Liver (tissue), 9 donors: ENCODE results near the gene PNPLA1. TPM values are rescaled to one million over a fixed set of nuclear protein-coding genes. Genes with fewer than 3 reads are reported as not detected.

Source experiments
- DNase-seq: peaks from one replicate; pipeline ENCODE4 v3.0.0-alpha.2; 2017; ENCODE audit warnings: low spot score
- H3K27ac ChIP-seq, 2 donors: one replicate each; pipeline ENCODE4 v1.7.0; 2013; ENCODE audit warnings: inconsistent platforms in 2 of 2, low read length in 2 of 2, control low read depth in 1 of 2, low read depth in 1 of 2, mild to moderate bottlenecking in 1 of 2
- H3K27me3 ChIP-seq, 4 donors: one replicate each; pipeline versions ENCODE4 v1.6.1 to v1.7.0; 2013; ENCODE audit warnings: low read length in 3 of 4, inconsistent platforms in 1 of 4, mild to moderate bottlenecking in 1 of 4, moderate library complexity in 1 of 4; ENCODE audit not compliant: control insufficient read depth in 4 of 4, insufficient read depth in 4 of 4
- H3K36me3 ChIP-seq, 4 donors: one replicate each; pipeline versions ENCODE4 v1.6.1 to v1.7.0; 2013; ENCODE audit warnings: low read length in 3 of 4, mild to moderate bottlenecking in 3 of 4, low read depth in 1 of 4, moderate library complexity in 1 of 4; ENCODE audit not compliant: control insufficient read depth in 4 of 4, insufficient read depth in 3 of 4
- H3K4me1 ChIP-seq, 4 donors: one replicate each; pipeline versions ENCODE4 v1.6.1 to v1.7.0; 2013; ENCODE audit warnings: low read length in 3 of 4, mild to moderate bottlenecking in 3 of 4, moderate library complexity in 1 of 4; ENCODE audit not compliant: control insufficient read depth in 4 of 4, insufficient read depth in 4 of 4
- H3K4me3 ChIP-seq, 3 donors: one replicate each; pipeline versions ENCODE4 v1.6.1 to v1.7.0; 2013; ENCODE audit warnings: low read length in 3 of 3, control low read depth in 1 of 3, low read depth in 1 of 3, mild to moderate bottlenecking in 1 of 3
- H3K9ac ChIP-seq, 2 donors: one replicate each; pipeline ENCODE4 v1.7.0; 2013; ENCODE audit warnings: low read length in 2 of 2, mild to moderate bottlenecking in 2 of 2, moderate library complexity in 2 of 2, control low read depth in 1 of 2, low read depth in 1 of 2
- H3K9me3 ChIP-seq, 4 donors: one replicate each; pipeline versions ENCODE4 v1.6.1 to v1.7.0; 2013; ENCODE audit warnings: low read length in 3 of 4; ENCODE audit not compliant: control insufficient read depth in 4 of 4
- EGR1 ChIP-seq, 2 donors: IDR thresholded peaks; 2 replicates each; pipeline ENCODE4 v1.6.1; 2016 to 2018; ENCODE audit warnings: antibody characterized with exemption in 2 of 2, low read depth in 2 of 2
- FOXA1 ChIP-seq: IDR thresholded peaks from 2 replicates; pipeline ENCODE4 v1.6.1; 2016; ENCODE audit warnings: antibody characterized with exemption
- FOXA2 ChIP-seq: IDR thresholded peaks from 2 replicates; pipeline ENCODE4 v1.6.1; 2016; ENCODE audit warnings: antibody characterized with exemption
- GABPA ChIP-seq, 2 donors: IDR thresholded peaks in 1 of 2; conservative IDR thresholded peaks in 1 of 2; 2 replicates each; pipeline ENCODE4 v1.6.1; 2016; ENCODE audit warnings: antibody characterized with exemption in 2 of 2, mild to moderate bottlenecking in 1 of 2, moderate library complexity in 1 of 2
- HNF4A ChIP-seq, 2 donors: conservative IDR thresholded peaks; 2 replicates each; pipeline ENCODE4 v1.6.1; 2016; ENCODE audit warnings: antibody characterized with exemption in 2 of 2, mild to moderate bottlenecking in 2 of 2
- HNF4G ChIP-seq: IDR thresholded peaks from 2 replicates; pipeline ENCODE4 v1.6.1; 2016; ENCODE audit warnings: antibody characterized with exemption
- JUND ChIP-seq, 2 donors: IDR thresholded peaks; 2 replicates each; pipeline ENCODE4 v1.6.1; 2016; ENCODE audit warnings: antibody characterized with exemption in 2 of 2
- RAD21 ChIP-seq, 2 donors: IDR thresholded peaks; 2 replicates each; pipeline ENCODE4 v1.6.1; 2016; ENCODE audit warnings: antibody characterized with exemption in 2 of 2, mild to moderate bottlenecking in 2 of 2
- RXRA ChIP-seq, 2 donors: IDR thresholded peaks; 2 replicates each; pipeline ENCODE4 v1.6.1; 2017 to 2018; ENCODE audit warnings: antibody characterized with exemption in 2 of 2, mild to moderate bottlenecking in 1 of 2
- SP1 ChIP-seq: IDR thresholded peaks from 2 replicates; pipeline ENCODE4 v1.6.1; 2018; ENCODE audit warnings: antibody characterized with exemption, mild to moderate bottlenecking
- TAF1 ChIP-seq: conservative IDR thresholded peaks from 2 replicates; pipeline ENCODE4 v1.6.1; 2016; ENCODE audit warnings: antibody characterized with exemption, mild to moderate bottlenecking
- YY1 ChIP-seq: IDR thresholded peaks from 2 replicates; pipeline ENCODE4 v1.6.1; 2016; ENCODE audit warnings: antibody characterized with exemption, mild to moderate bottlenecking
- WGBS: extraction: QIAGEN DNeasy Blood & Tissue Kit; methylation state at CpG from one replicate; pipeline ENCODE4 v1.1.7; 2013; 5-methylcytosine and 5-hydroxymethylcytosine counted together
- polyA plus RNA-seq, 2 donors: library from polyadenylated mRNA; stranded (reverse) in 1 of 2; unstranded in 1 of 2; fragments of 200-250 nt in 1 of 2; fragments of >200 nt in 1 of 2; fragmentation: Nextera tagmentation in 1 of 2; extraction: Ambion mirVana in 1 of 2; gene quantifications; one replicate each; pipeline versions ENCODE4 v1.2.1 to v1.2.3, GENCODE V29; 2013 to 2015
- total RNA-seq, 2 donors: library from RNA; depleted of rRNA; stranded (reverse); fragments of >200 nt; gene quantifications; one replicate each; pipeline ENCODE4 v1.2.3, GENCODE V29; 2014
- TF ChIP-seq, protein P1 (sequence below): IDR thresholded peaks from 2 replicates; pipeline ENCODE4 v1.6.1; 2016; ENCODE audit warnings: antibody characterized with exemption
- TF ChIP-seq, protein P2 (sequence below): IDR thresholded peaks from 2 replicates; pipeline ENCODE4 v1.6.1; 2016; ENCODE audit warnings: antibody characterized with exemption
- TF ChIP-seq, protein P3 (sequence below): IDR thresholded peaks from 2 replicates; pipeline ENCODE4 v1.6.1; 2016; ENCODE audit warnings: antibody characterized with exemption
- TF ChIP-seq, protein P4 (sequence below): fragments of 150-350 bp; IDR thresholded peaks from 2 replicates; pipeline ENCODE4 v1.5.1; 2017; ENCODE audit warnings: improper control_type of control experiment, low read depth, low read length; ENCODE audit not compliant: missing input control
- TF ChIP-seq, protein P5 (sequence below): IDR thresholded peaks from 2 replicates; pipeline ENCODE4 v1.6.1; 2016; ENCODE audit warnings: antibody characterized with exemption, mild to moderate bottlenecking
- donor health status: healthy.
- donor health status: healthy.
- donor health status: healthy.
- donor health status: healthy.
- donor health status: healthy.

Gene PNPLA1
- total and polyA plus RNA-seq, 4 donors = 0.07 to 0.14 (median 0.08) TPM; not detected in 1

DNA sequence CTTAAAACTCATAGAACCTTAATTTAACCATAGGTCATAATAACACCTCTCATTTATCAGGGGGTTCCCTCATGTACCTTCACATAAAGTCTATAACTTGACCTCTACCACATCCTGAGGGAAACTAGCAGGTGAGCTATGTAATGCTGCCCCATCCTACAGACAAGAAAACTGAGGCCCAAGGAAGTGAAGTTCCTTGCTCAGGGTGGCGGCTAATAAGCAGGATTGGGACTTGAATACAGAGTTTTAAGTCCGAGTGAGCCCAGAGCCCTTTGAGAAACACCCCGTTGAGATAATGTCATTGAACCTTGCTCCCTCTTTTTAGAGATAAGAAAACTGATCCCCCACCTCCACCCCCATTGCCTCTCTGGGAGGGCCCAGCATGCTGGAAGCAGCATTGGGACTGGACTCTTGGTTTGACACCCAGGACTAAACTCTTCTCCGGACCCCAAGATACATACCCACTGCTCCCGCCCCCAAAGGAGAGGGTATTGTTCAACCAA is 66.4 kb downstream of the PNPLA1 start (continued):
- TF ChIP-seq YY1 = no peak
- TF ChIP-seq EGR1 (IDR thresholded peaks at IDR 0.05; ENCODE audit: low read depth in 2 of 2) = no peak
- TF ChIP-seq JUND (IDR thresholded peaks at IDR 0.05) = no peak
- TF ChIP-seq, protein P1, sequence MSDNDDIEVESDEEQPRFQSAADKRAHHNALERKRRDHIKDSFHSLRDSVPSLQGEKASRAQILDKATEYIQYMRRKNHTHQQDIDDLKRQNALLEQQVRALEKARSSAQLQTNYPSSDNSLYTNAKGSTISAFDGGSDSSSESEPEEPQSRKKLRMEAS = no peak
- TF ChIP-seq RXRA (IDR thresholded peaks at IDR 0.05) = no peak

DNA sequence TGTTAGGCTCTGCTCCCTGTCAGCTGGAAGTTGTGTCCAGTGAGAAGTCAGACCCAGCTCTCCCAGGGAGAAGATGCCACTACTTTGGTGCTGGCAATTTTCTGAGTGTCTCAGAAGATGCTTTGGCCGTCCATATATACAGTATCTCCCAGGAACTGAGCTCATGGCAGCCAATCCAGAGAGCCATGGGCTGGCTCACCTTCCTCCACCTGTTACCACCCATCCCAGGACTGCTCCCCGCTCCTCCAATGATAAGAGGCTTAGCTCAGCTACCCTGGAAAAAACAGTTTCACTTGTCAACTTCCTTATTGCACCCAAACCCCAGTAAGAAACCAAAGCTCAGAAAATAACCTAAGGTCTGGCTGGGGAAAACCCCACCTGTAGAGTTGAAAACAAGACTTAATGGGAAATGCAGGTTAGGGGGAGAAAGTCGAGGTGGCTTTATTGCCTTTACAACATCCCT is 67.0 kb downstream of the PNPLA1 start, which contains the start of gene BNIP5:
TSS of gene BNIP5 (minus strand) at position 110 of the 463 bp plus-strand sequence. CDS start 6,198 bp downstream, outside the sequence.
- no peaks in the 10 kb centered on the region for H3K36me3 ChIP-seq
- 68% methylated on average over 3 of the region's 3 CpGs for WGBS
- no peak within 1 kb of the TSS for H3K9ac ChIP-seq
- peaks cover 0 to 6% (median 4%) of the 10 kb centered on the region in 4 donors for H3K4me1 ChIP-seq
- H3K27ac ChIP-seq = no peak within 1 kb of the TSS
- H3K9me3 ChIP-seq = no peaks in the 10 kb centered on the region
- H3K4me3 ChIP-seq = no peak within 1 kb of the TSS
- TF ChIP-seq, protein P2, sequence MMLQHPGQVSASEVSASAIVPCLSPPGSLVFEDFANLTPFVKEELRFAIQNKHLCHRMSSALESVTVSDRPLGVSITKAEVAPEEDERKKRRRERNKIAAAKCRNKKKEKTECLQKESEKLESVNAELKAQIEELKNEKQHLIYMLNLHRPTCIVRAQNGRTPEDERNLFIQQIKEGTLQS = no peak
- TF ChIP-seq RAD21 (IDR thresholded peaks at IDR 0.05) = no peak
- TF ChIP-seq FOXA2 = no peak
- no peak for TF ChIP-seq TAF1
- TF ChIP-seq SP1 = no peak
- TF ChIP-seq FOXA1 = no peak
- TF ChIP-seq YY1 = no peak
- TF ChIP-seq, protein P3, sequence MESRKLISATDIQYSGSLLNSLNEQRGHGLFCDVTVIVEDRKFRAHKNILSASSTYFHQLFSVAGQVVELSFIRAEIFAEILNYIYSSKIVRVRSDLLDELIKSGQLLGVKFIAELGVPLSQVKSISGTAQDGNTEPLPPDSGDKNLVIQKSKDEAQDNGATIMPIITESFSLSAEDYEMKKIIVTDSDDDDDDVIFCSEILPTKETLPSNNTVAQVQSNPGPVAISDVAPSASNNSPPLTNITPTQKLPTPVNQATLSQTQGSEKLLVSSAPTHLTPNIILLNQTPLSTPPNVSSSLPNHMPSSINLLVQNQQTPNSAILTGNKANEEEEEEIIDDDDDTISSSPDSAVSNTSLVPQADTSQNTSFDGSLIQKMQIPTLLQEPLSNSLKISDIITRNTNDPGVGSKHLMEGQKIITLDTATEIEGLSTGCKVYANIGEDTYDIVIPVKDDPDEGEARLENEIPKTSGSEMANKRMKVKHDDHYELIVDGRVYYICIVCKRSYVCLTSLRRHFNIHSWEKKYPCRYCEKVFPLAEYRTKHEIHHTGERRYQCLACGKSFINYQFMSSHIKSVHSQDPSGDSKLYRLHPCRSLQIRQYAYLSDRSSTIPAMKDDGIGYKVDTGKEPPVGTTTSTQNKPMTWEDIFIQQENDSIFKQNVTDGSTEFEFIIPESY = no peak
- TF ChIP-seq, protein P1 = no peak
- TF ChIP-seq RXRA (IDR thresholded peaks at IDR 0.05) = no peak
- no peak for TF ChIP-seq JUND (IDR thresholded peaks at IDR 0.05)
- no peak for TF ChIP-seq HNF4A (conservative IDR thresholded peaks at IDR 0.05)
- TF ChIP-seq GABPA (IDR thresholded peaks at IDR 0.05 in 1 of 2, conservative IDR thresholded peaks at IDR 0.05 in 1 of 2) = no peak
- no peak for TF ChIP-seq HNF4G
- TF ChIP-seq, protein P4, sequence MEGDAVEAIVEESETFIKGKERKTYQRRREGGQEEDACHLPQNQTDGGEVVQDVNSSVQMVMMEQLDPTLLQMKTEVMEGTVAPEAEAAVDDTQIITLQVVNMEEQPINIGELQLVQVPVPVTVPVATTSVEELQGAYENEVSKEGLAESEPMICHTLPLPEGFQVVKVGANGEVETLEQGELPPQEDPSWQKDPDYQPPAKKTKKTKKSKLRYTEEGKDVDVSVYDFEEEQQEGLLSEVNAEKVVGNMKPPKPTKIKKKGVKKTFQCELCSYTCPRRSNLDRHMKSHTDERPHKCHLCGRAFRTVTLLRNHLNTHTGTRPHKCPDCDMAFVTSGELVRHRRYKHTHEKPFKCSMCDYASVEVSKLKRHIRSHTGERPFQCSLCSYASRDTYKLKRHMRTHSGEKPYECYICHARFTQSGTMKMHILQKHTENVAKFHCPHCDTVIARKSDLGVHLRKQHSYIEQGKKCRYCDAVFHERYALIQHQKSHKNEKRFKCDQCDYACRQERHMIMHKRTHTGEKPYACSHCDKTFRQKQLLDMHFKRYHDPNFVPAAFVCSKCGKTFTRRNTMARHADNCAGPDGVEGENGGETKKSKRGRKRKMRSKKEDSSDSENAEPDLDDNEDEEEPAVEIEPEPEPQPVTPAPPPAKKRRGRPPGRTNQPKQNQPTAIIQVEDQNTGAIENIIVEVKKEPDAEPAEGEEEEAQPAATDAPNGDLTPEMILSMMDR = no peak
- TF ChIP-seq, protein P5, sequence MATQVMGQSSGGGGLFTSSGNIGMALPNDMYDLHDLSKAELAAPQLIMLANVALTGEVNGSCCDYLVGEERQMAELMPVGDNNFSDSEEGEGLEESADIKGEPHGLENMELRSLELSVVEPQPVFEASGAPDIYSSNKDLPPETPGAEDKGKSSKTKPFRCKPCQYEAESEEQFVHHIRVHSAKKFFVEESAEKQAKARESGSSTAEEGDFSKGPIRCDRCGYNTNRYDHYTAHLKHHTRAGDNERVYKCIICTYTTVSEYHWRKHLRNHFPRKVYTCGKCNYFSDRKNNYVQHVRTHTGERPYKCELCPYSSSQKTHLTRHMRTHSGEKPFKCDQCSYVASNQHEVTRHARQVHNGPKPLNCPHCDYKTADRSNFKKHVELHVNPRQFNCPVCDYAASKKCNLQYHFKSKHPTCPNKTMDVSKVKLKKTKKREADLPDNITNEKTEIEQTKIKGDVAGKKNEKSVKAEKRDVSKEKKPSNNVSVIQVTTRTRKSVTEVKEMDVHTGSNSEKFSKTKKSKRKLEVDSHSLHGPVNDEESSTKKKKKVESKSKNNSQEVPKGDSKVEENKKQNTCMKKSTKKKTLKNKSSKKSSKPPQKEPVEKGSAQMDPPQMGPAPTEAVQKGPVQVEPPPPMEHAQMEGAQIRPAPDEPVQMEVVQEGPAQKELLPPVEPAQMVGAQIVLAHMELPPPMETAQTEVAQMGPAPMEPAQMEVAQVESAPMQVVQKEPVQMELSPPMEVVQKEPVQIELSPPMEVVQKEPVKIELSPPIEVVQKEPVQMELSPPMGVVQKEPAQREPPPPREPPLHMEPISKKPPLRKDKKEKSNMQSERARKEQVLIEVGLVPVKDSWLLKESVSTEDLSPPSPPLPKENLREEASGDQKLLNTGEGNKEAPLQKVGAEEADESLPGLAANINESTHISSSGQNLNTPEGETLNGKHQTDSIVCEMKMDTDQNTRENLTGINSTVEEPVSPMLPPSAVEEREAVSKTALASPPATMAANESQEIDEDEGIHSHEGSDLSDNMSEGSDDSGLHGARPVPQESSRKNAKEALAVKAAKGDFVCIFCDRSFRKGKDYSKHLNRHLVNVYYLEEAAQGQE = no peak
- H3K27me3 ChIP-seq = peaks cover 0 to 4% (median 0%) of the 10 kb centered on the region in 4 donors
- DNase-seq = no peak
